ENCODE measurements around the gene TOR1B. TPM values are rescaled to one million over a fixed set of nuclear protein-coding genes. Genes with fewer than 3 reads are reported as not detected.

The TOR1B gene
- total RNA-seq, 1 experiment from 2014 or later, result 19.0 TPM

DNA sequence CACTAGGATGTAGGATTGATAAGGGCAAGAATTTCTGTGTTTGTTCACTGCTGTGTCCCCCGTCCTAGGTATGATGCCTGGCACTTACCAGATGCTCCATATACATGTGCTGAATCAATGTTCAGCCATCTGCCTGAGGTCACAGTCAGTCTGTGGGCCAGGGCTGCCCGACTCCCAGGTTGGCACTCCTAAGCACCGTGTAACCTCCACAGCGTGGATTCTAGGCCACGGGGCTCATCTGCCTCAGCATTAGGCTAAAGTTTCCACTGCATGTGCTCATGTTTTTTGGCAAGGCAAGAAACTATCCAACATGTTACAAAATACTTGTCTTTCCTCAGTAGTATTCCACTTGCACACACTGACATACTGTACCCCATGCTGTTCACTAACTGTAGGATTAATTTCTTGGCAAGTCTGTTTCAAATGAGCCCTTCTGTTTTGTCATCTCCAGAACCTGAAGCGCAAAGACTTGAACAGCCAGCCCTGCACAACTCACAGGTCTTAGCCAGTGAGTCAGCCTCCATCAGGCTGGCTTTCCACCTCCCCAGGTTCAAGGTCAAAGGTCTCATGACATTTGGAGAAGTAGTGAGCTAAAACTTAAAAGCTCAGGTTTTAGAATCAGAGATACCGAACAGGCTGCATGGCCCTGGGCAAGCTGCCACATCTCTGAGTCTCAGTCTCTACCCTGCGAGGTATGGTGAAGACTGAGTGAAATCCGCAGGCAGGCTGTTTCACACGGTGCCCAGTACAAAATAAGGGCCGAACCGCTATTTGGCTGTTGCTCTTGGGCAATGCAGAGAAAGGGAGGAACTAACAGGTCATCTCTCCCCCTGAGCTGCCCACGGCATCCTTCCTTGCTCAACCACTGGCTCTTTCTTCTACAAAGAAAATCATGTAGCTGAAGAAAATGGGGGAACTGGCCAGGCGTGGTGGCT, 13.8 kb downstream of the TOR1B start:
- POLR2A ChIA-PET, result no interaction called here
- BruUV-seq (replicated peaks), result no TSS peak
- no peak for ATAC-seq

More for the DNA sequence above, 13.8 kb downstream of the TOR1B start:
- intact Hi-C loops (cut with micrococcal nuclease), result no loop called here
- CTCF ChIA-PET, result no interaction called here
- Histone ChIP-seq H3K9me2 (ENCODE audit: insufficient read depth) (no peaks in the 10 kb centered on the region), H3K4me1 (ENCODE audit: control insufficient read depth in 1 of 2, insufficient read depth in 2 of 2, low read length in 2 of 2) (no peaks in the 10 kb centered on the region), H3K9ac (ENCODE audit: low read length) (no peak overlapping the region), H3K4me3 (replicated peaks in 1 of 2; ENCODE audit: low read depth in 1 of 2, low read length in 2 of 2) (no peak overlapping the region), H3K9me3 (ENCODE audit: control insufficient read depth in 1 of 2, insufficient read depth in 1 of 2, low read depth in 1 of 2, low read length in 2 of 2) (no peaks in the 10 kb centered on the region), H4K20me1 (ENCODE audit: insufficient read depth) (0 out of 2 replicates have a peak, but pooled peaks cover 3% of the 10 kb centered on the region), H3K27ac (ENCODE audit: low read depth, low read length) (no peak overlapping the region), H3K4me2 (ENCODE audit: low read length) (no peak overlapping the region), H3K79me2 (ENCODE audit: insufficient read depth, low read length) (no peaks in the 10 kb centered on the region), H3K36me3 (ENCODE audit: control insufficient read depth in 1 of 2, insufficient read depth in 2 of 2, low read length in 2 of 2) (peaks cover 16% of the 10 kb centered on the region in 2 experiments; a peak in 3 of 4 replicates), H2AFZ (ENCODE audit: low read depth, low read length, poor library complexity, severe bottlenecking) (no peak overlapping the region), H3K27me3 (ENCODE audit: insufficient read depth, low read length) (no peaks in the 10 kb centered on the region)
- TF ChIP-seq, protein P1, sequence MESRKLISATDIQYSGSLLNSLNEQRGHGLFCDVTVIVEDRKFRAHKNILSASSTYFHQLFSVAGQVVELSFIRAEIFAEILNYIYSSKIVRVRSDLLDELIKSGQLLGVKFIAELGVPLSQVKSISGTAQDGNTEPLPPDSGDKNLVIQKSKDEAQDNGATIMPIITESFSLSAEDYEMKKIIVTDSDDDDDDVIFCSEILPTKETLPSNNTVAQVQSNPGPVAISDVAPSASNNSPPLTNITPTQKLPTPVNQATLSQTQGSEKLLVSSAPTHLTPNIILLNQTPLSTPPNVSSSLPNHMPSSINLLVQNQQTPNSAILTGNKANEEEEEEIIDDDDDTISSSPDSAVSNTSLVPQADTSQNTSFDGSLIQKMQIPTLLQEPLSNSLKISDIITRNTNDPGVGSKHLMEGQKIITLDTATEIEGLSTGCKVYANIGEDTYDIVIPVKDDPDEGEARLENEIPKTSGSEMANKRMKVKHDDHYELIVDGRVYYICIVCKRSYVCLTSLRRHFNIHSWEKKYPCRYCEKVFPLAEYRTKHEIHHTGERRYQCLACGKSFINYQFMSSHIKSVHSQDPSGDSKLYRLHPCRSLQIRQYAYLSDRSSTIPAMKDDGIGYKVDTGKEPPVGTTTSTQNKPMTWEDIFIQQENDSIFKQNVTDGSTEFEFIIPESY (IDR thresholded peaks at IDR 0.05; ENCODE audit: extremely low read depth, insufficient replicate concordance, low read length), result no peak
- TF ChIP-seq SIN3A (IDR thresholded peaks at IDR 0.05; ENCODE audit: low read depth) (no peak), POLR2A (IDR thresholded peaks at IDR 0.05; ENCODE audit: borderline replicate concordance, extremely low read depth, insufficient read depth, insufficient read length) (no peak), SRF (IDR thresholded peaks at IDR 0.05; ENCODE audit: low read depth) (no peak), CBX3 (IDR thresholded peaks at IDR 0.05; ENCODE audit: low read depth) (no peak)
- DNase-seq (ENCODE audit: low read depth, low spot score), result no peak
- RAD21 ChIA-PET (ENCODE audit: low non-redundant PET in 1 of 2, low total read pairs in 2 of 2, uncharacterized antibody in 2 of 2, unreplicated experiment in 2 of 2), result interaction anchor here (0.6 to 0.7 kb wide), 2 partner anchors 22 to 191 kb away, joined by 3 to 4 read pairs; partner anchors contain the start of gene NTMT1 (in 1 of the 2)
